Cerebellar nuclear complex (tissue), 1 donor: ENCODE data around the gene UBALD1.
"Not testable (repeated sequence)": the region's sequence is repeated elsewhere in the genome, so short reads cannot be mapped to it uniquely, and the experiment has no call there.

Experiments used
- DNase-seq, 2 experiments: peaks; one replicate each; lab custom pipeline; 2025; lab: John Stamatoyannopoulos, UW

The UBALD1 gene

DNA sequence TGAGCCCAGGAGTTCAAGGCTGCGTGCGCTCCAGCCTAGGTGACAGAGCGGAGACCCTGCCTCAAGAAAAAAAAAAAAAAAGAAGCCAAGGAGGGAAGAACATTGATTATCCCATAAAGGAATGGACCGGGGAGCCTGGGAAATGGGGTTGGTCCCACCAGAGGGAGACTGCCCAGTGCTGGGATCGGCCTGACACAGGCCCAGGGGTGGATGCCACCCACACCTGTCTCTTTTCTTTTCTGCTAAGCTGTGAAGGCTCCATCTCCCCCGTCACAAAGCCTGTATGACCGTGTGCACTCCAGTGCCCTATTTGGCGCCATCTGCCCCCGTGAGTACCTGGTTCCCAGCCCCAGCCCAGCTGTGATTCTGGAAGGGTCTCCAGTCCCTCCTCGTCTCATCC is 15.7 kb downstream of the UBALD1 start:
- no peak for DNase-seq

DNA sequence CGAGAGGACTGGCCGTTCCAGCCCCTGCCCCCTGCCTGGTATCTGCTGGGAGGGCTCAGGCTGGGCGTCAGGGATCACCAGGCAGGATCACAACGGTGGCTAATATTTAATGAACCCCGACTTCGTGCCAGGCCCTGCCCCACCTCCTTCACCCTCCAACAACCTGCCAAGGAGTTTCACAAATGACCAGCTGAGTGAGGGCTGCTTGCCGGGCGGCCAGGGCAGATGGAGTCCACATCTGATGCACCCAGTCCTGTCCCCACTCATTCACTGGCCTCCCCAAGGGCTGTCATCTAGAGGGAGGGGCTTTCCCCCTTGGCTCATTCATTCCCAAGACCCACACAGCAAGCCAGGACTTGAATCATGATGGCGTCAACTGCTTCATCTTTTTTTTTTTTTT is 17.5 kb downstream of the UBALD1 start:
- DNase-seq, result no peak

DNA sequence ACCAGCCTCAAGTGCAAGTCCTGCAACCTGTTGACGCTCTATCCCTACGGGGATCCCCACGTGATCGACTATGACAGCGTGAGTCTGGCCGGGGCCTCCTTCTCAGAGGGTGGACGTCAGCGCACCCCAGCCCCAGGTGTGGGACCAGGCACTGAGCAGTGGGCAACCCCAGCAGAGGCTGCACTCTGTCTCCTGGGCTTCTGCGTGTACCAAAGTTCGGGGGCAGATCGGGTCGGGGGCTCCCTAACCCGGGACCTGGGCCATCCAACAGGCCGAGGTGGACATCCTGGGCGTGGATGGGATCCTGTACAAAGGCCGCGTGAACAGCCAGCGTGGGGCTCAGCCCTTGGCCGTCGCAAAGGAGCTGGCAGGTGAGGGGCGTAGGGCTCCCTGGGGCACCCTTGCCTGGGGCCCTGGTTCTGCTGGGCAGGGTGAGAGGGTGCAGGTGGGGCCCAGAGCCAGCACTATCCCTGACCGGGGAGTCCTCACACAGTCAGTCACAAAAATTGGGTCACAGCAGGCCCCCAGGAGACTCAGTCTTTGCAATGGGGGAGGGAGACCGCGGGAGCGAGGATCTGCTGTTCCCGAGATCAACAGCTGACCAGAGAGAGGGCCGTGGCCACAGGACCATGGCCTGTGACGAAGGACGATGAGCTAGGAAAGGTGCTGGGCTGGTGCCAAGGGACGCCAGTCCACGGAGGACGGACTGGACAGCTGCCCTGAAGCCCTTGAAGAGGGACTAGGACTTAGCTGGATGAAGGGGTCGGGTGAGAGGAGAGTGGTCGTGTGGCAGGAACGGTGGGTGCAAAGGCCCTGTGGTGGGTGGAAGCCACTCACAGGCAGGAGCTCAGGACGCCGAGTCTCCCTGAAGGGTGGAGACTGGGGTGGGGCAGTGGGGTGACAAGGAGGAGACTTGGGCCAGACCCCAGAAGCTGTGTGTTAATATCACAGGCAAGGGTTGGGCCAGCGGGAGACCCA is 20.0 kb downstream of the UBALD1 start:
- no peak for DNase-seq

DNA sequence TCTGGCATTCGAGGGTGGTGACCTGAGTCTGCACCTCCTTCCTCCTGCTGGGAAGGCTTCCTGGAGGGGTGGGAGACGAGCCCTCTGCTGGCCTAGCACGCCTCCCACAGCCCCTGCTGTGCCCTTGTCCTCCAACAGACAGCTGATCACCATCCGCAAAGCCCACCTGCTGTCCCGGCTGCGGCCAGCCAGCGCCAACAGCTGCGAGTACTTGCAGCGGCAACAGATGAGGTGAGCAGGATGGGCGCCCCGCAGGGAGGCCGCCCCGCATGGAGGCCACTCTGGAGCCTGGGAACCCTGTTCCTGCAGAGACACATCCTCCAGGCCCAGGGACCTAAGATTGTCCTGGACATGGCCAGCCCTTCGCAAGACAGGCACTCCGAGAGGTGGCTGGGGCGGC is 21.6 kb downstream of the UBALD1 start:
- no peak for DNase-seq

DNA sequence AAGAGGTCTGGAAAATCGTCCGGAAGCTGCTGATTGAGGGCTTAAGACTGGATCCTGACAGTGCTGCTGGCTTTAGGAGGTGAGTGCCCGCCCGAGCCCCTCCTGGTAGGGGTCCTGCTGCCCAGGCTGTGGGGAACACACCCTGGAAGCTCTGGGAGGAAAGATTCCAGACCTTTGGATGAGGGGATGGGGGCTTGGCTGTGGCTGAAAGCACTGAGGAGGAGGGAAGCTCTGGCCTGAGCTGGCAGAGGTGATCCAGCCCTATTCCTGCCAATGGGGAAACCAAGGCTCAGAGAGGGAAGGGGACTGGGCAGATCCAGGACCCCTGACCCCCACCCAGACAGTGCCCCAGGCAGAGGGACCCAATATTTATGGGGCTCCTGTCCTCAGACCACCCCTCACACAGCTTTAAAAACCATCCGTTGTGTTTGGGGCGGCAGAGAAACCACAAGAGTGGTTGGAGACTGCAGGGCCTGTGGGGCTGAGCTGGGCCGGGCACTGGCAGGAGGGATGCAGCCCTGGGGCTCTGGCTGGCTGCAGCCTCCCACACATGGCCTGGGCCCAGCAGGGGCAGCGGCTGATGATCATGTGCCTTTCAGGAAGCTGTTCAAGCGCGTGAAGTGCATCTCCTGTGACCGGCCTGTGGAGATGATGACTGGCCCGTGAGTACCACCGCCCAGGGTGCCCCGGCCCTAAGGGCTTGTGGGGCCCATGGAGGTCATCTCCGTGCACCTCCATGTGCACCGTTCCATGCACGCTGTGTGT is 22.8 kb downstream of the UBALD1 start:
- no peak for DNase-seq

DNA sequence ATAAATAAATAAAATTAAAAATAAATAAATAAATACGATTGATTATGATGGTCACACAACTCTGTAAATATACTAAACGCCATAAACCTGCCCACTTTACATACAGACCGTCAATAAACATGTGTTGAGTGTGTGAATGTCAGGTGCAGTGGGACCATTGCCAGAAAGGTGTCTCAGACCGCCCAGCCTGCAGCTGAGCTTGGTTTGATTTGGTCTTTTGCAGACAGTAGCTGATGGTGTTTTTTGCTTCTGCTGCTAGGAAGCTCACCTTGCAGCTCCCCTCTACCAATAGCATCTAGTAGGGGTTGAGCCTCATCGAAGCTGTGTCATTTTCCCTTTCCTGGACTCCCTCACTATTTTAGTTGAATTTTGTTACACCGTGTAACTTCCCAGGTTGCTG is 23.5 kb downstream of the UBALD1 start:
- DNase-seq, result no peak

DNA sequence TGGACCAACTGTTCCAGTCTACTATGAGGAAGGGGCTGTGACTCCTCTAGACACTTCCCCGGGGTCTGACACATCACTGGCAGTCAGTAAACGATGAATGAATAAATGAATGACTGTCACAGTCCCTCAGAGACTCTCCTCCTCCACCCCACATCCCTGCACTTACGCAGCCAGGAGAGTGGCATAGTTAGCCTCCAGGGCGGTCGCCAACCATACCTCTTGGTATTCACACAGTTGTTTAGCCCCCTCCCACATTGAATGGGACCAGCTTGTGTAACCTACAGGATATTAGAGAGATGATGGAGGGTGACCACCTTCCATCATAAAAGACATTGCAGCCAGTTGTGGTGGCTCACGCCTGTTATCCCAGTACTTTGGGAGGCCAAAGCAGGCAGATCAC is 25.7 kb downstream of the UBALD1 start:
- no peak for DNase-seq

DNA sequence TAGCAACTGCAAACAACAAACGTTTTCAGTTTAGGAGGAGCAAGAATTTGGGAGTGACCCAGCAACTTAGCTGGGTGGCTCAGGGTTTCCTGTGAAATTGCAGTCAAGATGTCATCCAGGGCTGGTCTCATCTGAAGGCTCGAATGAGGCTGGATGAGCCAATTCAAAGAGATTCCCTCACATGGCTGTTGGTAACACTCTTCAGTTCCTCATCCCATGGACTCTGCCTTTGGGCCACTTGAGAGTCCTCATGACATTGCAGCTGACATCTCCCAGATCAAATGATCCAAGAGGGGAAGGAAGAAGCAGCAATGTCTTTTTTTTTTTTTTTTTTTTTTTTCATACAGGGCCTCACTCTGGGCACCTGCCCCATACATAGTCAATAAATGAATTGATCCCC is 26.3 kb downstream of the UBALD1 start:
- no peak for DNase-seq

DNA sequence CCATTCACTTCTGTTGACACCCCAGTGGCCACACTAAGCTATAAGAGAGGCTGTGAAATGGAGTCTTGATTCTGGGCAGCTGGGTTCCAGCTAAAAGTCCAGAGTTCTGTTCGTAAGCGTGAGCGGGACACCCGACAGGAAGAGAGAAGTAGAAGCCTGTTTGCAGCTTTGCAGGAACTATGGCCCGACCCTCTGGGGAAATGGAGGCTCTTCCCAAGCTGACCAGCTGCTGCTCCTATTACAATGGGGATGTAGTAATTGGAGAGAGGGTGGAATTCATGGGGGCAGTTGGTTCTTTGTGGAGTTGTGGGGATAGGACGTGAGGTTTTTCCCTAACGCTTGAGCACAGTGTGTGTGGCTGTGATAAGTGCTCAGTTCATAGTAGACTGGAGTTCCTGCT is 28.4 kb downstream of the UBALD1 start:
- DNase-seq, result no peak

DNA sequence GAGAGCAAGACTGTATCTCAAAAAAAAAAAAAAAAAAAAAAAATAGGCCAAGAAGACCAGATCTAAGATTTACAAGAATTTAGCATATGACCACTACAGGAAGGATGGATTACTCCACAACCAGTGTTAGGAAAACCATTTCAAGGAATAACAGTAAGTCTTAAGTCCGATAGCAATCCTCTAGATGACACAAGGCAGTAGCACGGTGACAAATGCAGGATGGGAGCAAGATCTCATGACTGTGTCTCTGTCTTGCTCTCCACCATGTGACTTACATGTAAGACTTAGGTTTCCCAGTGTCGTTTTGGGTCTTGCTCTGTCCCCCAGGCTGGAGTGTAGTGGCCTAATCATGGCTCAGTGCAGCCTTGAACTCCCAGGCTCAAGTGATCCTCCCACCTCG is 30.8 kb downstream of the UBALD1 start:
- DNase-seq, result no peak

DNA sequence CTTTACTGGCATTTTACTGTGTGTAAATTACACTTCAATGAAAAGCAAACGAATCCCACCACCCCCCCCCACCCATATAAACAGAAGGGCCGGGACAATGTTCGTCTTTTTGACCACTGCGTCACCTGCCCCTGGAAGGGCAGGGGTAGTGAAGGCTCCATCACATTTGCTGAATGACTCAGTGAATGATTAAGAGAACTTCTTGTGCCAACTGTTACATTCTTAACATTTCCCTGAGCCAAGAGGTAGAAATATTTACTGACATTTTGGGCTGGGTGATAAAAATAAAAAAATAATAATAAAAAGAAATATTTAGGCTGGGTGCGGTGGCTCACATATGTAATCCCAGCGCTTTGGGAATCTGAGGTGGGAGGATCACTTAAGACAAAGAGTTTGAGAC is 34.4 kb downstream of the UBALD1 start:
- DNase-seq, result no peak

DNA sequence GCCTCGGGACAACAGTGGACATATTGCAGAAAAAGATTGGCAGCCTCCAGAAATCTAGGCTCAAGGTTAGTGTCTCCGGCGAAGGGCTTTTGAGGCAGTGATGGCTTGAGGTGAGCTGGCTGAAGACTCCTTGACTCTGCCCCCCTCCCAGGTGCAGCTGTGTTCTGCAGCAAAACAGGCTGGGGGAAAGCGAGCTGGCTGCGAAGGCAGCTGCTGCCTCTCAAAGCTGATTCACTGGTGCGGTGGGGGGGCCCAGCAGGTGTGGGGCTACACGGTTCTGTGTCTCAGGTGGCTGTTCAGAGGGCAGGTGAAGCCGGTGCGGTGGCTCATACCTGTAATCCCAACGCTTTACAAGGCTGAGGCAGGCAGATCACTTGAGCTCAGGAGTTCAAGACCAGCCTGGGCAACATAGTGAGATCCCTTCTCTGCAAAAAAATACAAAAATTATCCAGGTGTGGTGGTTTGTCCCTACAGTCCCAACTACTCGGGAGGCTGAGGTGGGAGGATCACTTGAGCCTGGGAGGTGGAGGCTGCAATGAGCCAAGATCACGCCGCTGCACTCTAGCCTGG is 35.6 kb downstream of the UBALD1 start:
- no peak for DNase-seq

DNA sequence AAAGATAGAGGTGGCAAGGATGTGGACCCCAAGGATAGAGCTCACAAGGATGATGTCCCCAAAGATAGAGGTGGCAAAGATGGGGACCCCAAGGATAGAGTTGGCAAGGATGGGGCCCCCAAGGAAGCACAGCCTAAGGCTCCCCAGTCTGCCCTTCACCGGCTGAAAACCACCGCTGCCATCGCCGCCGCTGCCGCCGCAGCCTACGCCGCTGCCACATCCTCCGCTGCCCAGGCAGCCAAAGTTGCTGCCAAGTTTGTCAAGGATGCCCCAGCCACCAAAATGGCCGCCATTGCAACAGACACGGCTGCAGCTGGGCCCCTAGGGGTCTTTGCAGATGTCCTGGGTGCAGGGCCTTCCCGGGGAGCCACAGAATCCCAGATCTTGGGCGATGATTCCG is 38.7 kb downstream of the UBALD1 start:
- DNase-seq, result no peak

DNA sequence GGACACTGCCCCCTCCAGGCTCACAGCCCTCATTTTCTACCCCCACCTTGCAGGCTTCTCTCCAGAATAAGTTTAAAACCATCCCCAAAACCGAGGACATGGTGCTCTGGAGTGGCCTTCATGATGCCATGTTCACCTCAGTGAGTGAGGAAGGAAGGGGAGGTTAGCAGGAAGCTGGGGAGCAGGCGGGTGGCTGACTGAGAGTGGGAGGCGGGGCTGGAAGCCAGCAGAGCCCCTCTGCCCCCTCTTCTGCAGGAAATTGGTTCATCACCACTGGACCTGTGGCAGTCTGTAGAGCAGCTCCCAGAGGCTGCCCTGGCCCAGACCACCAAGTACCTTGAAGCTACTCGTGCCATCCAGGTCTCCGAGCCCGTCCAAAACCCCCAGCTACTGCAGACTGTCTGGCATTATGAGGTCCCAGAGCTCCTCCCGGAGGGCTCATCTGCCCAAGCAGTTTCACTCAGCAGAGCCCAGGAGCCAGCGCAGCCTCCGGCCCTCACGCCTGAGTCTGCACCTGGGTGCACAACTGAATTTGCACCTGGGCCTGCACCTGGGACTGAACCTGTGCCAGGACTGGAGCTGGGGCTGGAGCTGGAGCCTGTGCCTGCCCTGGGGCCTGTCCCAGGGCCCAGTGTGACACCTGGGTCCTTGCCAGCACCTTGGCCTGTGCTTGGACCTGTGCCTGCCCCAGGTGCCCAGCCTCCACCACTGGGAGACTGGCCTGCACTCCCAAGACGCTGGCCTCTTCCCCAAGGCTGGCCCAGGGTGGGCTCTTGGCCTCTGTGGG is 39.6 kb downstream of the UBALD1 start:
- no peak for DNase-seq

DNA sequence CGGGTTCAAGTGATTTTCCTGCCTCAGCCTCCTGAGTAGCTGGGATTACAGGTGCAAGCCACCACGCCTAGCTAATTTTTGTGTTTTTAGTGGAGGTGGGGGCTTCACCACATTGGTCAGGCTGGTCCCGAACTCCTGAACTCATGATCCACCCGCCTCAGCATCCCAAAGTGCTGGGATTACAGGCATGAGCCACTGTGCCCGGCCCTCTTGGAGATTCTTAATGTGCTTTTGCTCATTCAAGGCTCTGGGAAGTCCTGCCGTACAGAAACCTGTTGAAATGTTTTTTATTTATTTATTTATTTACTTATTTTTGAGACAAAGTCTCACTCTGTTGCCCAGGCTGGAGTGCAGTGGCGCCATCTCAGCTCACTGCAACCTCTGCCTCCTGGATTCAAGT is 40.8 kb downstream of the UBALD1 start:
- DNase-seq, result not testable (repeated sequence)

DNA sequence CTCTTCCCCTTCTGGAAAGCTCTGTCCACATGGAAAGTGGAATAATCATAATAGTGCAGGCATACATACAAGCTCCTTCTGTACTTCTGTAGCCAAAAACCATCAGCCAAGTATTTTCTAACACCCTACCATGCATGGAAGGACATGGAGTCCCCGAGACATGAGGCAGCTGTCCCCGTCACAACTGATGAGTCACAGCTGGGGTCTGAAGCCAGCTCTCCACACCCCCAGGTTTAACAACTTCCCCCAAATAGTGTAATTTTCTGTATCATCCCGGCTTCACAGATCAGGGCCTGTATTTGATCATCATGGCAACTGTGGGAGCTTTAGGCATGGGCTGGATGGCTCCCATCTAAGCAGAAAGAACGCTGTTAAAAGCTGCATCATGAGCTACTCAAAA is 42.0 kb downstream of the UBALD1 start:
- no peak for DNase-seq

DNA sequence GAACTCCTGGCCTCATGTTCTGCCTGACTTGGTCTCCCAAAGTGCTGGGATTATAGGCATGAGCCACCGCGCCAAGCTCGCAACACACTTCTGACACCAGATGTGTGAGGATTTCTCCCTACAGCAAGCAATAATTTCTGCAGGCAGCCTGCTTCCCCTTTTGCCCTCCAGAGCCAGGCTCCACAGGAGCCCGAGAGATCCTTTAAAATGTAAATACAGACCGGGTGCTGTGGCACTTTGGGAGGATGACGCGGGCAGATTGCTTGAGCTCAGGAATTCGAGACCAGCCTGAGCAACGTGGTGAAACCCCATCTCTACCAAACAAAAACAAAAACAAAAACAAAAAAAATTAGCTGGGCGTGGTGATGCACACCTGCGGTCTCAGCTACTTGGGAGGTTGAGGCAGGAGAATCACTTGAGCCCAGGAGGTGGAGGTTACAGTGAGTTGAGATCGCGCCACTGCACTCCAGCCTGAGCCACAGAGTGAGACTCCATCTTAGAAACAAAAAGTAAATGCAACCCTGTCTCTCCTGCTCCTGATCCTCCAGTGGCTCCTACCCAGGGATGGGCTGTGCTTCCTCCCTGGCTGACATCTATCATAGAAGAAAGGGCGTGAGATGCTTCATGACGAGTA is 43.9 kb downstream of the UBALD1 start:
- DNase-seq, result no peak

DNA sequence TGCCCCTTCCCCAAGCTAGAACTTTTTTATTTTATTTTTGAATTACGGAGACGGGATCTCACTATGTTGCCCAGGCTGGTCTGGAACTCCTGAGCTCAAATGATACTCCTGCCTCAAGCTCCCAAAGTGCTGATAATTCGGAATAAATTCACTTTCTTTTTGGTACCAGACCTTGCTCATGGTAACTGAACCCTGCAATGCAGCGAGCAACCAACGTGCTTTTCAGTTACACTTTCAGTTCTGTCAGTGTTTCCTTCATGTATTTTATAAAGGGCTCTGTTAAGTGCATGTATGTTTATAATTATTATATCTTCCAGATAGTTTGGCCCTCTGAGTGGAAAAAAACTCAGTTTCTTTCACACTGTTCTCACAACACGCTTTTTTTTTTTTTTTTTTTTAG is 44.6 kb downstream of the UBALD1 start:
- DNase-seq, result no peak

DNA sequence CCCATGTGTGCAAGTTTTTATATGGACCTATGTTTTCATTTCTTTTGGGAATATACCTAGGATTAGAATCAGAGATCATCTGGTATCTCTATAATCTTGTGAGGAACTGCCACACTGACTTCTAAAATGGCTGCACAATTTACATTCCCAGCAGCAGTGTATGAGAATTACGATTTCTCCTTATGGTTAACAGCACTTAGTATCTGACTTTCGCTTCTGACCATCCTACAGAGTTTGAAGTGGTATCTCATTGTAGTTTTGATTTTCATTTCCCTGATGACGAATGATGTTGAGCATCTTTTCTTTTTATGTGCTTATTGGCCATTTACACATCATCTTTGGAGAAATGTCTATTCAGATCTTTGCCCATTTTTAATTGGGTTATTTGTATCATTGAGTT is 48.5 kb downstream of the UBALD1 start:
- DNase-seq, result no peak

DNA sequence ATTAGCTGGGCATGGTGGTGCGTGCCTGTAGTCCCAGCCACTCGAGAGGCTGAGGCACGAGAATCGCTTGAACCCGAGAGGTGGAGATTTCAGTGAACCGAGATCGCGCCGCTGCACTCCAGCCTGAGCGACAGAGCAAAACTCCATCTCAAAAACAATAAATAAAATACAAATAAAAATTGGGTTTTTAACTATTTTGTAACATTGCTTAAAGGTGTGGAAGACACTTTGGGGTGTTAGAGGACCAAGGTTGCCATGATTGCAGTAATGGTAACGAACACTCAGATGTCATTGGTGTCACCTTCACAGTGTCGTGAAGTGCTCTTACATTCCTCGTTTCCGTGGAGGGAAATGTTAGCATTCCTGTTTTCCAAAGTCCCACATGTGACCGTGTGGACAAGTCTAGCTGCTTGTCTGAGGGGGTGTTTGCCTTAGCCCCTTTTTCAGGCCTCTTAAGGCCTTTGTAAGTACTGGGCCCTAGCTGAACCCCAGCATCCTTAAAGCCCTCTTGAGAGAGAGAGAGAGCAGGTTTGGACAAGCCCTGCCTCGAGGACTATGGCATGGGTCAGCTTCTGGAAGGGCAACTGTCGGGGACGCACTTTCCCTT is 49.9 kb downstream of the UBALD1 start:
- DNase-seq, result no peak

DNA sequence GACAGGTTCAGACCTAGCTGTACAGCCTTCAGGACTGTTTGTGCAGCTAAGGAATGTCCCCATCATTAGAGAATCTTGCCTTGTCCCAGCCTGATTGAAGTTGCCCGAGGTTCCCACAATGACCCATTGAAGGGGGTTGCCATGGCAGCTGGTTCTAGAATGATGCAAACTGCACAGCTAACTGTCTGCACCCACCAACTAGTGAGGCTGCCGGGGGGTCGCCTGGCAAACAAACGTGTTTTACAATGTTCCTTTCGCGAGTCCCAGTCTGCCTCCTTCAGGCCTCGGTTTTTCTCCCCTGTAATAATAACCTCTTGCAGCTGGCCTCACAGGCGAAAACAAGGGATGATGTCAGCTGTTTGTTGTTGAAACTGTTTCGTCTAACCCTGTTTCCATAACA is 53.1 kb downstream of the UBALD1 start:
- DNase-seq, result no peak
